GM19452 (cell line): Measurements from ENCODE around the gene PRSS38.

Experiments
- ATAC-seq: cut with Tn5 transposase; IDR thresholded peaks from one replicate; pipeline ENCODE4 v1.9.1; 2021; ENCODE audit not compliant: unreplicated experiment

PRSS38 gene

DNA sequence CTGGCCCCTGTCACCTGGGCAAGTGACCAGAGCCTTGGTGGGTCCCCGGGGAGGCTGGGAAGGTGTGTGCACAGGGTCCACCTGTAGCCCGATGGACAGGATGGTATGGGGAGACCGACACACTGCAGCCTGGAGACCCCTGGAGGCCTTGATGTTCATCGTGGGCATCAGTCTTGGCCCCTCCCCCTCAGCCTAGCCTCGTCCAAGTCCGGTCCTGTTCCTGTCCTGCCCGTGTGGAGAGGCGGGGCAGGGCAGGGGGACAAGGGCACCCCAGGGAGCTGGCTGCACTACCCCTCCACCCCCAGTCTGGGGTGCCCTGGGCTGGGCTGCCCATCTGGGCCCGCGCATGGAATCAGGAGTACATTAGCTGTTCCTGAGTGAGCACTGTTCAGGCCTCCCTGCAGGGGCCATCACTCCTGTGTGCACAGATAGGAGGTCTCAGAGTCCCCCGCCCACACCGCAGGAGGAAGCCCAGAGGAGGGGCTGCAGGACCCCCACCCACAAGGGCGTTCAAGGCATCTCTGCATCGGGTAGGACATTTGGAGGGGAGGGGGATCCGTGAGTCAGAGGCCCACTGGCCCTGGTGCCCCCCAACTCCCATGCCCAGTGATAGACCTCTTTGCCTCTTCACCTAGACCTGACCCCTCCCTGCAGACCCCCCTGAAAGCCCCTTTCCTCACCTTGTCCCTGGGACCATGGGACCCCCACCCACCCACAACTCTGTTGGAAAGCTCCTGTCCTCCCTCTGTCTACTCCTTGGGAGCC, 69.1 kb downstream of the PRSS38 start:
- ATAC-seq = no peak

DNA sequence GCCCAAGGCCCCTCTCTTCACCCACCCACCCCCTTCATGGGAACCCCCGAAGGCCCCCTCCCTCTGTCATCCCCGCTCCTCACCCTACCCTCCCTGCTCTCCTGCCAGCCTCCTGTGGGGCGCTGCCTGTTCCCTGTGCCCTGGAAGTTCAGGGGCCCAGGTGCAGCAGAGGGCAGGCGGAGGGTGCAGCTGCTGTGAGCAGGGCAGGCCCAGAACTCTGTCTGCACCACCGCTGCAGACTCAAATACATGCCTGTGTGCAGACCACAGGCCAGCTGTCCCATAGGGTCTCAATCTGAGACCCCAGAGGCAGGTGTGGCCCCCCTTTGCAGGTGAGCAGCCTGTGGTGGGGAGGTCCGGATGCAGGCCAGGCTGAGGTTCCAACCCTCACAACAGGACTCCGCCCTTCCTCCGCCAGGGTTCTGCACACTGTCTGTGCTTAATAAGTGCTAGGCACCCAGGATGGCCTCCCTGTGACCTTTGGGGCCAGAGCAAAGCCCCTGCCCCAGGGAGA, 69.7 kb downstream of the PRSS38 start:
- ATAC-seq = no peak

DNA sequence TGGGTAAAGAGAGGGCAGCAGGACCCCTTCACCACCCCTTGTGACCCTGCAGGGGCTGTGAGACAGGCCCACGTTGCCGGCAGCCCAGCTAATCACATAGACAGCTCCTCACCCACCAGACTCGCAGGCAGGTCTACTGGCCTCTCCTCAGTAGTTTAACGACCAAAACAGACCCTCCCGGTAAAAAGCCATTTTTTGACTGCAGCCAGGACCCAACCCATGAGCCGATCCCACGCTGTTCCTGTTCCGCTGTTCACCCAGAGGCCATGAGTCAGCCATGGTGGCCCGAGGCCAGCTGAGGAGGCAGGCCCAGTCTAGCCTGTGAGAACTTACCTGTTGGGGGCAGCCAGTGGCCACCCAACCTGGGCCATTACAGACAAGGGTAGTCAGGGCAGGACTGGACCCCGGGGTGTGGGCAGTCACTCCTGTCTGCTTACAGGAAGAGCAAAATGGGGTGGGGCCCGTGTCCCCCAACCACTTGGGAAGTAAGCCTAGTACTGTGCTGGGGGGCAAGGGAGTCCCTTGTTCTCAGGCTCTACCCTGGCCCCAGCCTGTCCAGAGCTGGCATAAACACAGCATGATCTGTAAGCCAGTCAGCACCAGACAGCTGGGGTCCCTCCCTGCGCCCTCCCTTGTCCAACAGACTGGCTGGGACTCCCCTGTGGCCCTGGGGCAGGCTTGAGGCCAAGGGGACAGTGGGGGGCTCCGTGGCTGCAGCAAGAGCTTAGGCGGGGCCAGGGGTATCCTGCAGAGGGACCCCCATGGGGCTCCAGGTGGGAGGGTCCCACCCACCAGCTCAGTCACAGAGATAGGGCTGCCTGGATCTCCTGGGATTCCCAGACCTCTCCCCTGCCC, 70.4 kb downstream of the PRSS38 start:
- ATAC-seq = no peak

DNA sequence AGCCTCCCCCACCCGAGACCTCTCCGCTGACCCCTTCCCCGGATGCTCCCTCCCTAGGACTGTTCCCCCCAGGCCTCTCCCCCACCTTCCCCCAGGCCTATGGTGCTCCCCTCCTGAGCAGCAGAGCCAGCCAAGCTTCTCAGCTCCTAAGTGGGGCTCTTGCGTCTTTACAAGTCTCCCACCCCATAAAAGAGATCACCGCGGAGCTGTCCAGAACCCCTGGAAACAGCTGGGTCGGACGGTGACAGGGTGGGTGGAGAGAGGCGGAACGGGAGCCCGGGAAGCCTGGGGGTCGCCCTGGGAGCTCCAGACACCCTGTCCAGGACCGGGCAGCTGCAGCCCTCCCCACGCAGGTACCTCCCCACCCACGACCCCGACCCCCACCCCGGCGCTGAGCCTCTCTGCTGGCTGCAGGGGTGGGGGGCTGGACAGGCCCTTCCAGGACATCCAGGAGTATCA, 71.1 kb downstream of the PRSS38 start:
- no peak for ATAC-seq

DNA sequence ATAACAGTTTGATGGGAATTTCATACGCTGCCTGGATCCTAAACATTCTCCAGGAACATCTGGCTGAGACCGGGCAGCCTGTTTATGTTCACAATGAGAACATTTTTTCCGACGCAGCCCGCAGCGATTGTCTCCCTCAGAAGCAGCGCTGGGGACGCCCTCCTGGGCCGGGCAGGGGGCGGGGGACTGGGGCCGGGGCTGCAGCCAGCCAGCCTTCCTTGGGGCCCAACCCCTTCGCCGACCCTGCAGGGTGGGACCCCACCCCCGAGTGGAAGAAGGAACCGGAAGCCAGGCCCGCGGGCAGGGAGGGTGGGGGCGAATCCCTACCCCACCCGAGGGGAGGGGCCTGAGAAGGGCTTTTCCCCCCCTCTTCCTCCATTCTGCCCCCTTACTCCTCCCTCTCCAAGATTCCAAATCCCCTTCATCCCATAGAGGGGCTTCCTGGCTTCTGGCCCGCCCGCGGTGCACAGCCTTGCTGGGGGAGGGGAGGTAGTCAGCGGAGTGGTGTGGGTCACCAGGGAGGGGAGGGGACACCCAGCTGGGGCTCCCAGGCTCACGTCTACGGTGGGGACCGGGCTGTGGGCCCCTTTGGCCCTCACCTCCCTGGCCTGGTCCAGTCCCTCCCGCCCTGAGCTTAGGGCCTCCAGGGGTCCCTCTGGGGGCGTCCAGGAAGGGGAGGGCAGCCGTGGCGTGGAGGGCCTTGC, 71.7 kb downstream of the PRSS38 start:
- no peak for ATAC-seq

DNA sequence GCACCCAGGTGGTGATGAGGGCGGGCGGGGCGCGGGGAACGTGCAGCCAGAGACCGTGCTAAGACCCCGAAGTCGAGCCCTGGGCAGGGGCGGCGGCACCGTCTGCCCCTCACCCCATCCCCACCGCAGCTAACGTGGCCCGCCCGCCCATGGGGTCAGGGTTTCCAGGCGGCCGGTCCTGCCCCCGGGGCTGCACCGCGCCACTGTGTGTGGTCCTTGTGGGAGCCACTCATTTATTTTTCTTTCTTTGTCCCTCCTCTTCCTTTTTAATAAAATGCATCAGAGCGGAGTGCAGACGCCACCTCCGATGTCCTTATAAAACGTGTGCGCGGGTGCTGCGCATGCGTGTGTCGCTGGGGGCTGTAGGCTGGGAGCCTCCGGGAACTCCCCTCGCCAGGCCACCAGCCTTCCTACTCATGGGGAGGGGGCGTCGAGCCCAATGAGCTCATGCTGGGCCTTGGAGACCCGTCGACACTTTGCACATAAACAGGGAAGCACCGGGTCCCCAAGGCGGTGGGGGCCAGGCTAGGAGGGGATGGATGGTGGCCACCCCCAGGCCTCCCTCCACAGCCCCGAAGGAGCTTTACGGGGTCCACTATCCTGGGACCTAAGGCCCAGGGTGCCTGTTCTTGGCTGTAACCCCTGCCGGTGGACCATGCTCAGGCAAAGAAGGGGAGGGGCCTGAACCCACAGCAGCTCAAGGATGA, 72.4 kb downstream of the PRSS38 start:
- ATAC-seq = no peak

DNA sequence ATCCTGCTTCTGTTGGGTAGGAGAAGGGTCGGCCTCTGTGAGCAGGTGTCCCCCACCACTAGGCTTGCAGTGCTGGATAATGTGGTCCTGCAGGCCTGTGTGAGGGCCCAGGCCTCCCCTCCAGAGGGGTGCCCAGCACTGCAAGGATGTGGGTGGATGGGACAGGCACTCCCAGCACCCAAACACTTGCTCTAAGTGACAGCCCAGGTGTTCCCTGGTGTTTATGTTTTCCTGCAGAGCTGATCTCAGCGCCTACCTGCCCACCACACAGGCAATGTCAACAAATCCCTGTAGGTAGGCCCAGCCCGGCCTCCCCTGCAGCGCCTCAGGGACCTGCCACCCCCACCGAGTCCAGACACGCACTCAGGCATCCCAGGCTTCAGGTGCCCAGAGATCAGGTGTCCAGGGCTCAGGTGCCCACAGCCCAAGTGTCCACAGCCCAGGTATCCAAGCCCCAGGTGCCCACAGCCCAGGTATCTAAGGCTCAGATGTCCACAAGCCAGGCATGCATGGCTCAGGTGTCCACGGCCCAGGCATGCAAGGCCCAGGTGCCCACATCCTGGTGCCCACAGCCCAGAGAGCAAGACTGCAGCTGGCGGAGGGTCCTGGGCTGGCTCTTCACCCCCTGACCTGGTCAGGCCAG, 73.0 kb downstream of the PRSS38 start:
- ATAC-seq = no peak

DNA sequence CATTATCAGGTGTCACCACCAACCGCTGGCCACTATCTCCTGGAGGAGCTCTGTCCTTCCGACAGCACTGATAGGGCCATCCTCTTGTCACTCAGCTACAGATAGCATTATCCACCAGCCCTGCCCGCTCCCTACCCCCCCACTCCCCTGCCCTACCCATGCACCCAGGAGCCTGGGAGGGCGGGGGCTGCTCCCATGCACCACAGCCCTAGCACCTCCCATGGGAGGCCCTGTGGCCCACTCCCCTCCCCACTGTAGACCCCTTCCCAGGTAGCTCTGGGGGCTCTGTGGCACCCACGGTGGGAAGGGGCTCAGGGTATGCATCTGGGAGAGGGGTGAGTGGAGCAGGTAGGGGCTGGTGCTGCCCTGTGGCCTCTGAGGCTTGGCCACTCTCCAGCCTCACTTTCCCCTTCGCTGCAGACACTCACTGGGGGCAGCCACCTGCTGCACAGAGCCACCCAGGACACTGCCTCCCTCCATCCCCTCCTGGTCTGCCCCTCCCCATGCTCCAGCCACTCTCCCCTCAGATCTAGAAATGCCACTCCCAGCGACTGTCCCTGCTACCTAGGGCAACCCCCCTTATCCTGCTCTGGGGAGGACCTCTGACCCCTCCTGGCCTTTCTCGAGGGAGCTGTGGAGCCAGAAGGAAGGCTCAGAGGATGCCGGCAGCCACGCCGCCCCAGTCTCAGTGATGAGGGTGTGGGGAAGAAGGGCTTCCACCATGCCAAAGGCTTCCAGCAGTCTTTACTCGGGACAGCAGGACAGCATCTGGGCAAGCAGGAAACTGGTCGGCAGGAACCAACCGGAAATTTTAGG, 73.8 kb downstream of the PRSS38 start:
- no peak for ATAC-seq

DNA sequence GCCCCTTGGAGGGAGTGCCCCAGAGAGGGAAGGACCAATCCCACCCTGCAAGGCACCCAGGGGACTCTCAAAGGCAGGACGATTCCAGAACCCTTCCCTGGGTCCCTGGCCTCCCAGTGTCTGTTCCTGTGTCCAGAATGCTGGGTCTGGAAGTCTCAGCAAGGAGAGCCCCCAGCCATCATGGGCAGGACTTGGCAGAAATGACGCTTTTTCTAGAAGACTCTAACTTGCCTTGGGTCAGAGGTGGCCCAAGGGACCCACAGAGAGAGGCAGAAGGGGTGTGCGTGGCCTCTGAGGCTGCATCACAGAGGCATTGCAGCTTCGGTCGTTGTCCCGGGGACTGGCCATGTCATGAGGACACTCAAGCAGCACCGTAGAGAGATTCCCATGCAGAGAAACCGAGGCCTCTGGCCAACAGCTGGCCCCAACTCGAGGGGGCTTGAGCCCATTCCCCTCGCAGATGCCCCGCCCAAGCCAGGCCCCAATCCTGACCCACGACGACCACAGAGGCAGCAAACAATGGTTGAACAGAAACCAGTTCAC, 74.5 kb downstream of the PRSS38 start:
- no peak for ATAC-seq

DNA sequence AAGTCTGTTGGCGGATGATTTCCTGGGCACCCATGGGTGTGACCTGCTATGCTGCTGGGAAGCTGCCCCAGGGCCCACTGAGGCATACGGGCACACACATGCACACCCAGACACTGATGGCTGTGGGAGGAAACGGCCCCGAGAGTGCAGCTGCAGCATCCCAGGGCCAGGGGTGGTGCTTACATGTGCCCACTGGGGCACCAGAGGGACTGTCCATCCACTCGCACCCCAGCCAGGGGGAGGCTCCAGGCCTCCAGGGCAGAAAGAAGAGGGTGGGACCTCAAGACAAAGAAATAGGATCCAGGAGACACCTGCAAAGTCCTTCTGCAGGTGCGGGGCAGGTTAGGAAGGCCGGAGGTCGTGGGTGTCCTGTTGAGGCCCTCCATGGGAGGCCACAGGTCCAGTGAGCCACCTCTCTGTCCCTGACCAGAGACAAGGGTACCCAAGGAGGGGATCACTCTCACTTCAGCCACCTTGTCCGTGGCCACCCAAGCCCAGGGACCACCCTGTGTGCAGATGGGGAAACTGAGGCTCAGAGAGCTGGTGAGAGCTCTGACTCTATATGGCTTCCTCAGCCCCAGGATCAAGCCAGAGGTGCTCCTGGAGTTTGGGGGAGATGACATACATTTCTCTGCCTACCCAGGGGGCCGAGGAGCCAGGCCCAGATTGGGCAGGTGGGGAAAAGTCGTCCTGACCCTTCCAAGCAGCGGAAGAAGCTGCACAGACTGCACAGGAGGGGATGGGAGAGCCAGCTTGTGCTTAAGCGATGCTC, 75.2 kb downstream of the PRSS38 start:
- no peak for ATAC-seq

DNA sequence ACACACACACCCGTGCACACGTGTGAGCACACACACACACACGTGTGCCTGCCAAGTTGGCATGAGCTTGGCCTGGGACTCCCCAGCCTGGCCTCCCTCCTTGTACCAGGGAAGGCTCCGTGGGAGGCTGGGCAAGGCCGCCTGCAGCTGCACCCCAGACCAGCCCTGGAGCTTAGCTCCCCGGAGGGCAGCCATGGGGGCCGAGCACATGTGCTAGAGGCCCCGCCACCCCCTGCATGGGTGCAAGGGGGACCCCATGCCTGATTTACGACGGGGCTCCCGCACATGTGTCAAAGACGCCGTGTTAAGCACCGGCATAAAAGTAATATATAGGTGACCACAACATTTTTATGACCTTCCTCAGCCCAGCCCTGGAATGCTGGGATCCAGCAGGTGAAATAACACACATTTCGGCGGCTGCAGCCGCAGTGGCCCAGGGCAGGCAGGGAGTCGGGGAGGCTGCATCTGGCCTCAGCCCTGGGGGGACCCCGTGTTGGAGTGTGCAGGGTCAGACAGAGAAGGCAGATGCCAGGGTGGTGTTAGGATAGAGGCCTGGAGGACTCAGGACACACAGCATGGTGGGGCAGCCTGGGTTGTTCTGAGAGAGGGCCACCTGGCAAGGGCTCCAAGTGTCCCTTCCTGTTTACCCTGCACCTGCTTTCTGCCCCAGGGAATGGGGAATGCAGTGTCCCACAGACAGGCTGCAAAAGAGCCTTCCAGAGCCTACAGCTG, 75.9 kb downstream of the PRSS38 start:
- ATAC-seq = no peak

DNA sequence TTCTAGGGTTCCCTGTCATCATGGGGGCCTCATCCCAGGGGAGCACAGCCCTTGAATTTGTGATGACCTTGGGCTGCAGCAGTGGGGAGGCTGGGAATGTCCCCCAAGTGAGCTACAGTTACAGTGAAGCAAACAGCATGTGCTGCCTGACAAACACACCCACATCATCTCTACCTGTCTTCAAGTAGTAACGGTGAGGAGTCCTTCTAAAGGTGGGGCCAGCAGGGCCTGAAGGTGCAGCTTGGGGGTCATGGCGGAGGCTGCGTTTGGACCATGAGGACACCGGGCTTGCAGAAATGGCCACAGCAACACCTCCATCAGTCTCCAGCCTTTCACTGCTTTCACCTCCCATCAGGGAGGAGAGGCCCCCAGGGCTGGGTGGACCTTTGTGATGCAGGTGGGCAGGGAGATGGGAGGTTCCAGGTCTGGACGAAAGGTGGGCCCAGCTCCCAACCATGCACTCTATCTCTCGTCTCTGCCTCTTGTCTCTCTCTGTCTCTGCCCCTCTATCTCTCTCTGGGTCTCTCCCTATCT, 76.5 kb downstream of the PRSS38 start:
- ATAC-seq = no peak

DNA sequence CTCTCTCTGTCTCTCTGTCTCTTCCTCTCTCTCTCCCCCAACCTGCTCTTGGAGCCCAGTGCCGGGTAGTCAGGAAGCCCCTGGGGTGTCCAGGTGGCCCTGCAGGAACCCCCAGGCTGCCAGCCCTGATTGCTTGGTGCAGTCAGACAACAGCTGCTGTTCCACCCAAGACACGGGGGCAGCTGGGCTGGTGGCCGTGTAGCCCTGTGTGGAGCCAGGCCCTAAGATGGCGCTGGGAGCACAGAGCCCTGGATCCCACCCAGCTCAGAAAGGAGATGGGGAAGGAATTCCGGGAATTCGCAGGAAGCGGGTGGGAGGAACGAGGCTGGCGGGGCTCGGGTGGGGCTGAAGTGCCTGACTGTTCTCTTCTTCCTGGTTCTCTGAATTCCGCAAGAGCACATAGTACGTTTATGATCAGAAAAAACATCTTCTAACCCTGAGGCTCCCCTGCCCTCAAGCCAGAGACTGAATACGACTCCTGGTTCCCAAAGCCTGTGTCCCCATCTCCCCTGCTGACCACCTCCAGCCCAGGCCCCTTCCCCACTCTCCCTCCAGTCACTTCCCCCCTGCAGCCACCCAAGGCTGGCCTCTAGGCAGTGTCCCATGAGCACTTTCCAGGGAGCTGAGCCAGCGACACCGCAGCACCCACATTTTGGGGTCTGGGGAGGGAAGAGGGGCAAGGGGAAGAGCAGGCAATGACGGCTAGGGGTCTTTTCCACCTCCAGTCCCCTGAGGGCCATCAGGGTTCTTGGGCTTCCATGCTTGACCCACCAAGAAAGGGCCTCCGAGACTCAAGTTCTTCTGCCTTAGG, 77.2 kb downstream of the PRSS38 start:
- ATAC-seq = no peak

DNA sequence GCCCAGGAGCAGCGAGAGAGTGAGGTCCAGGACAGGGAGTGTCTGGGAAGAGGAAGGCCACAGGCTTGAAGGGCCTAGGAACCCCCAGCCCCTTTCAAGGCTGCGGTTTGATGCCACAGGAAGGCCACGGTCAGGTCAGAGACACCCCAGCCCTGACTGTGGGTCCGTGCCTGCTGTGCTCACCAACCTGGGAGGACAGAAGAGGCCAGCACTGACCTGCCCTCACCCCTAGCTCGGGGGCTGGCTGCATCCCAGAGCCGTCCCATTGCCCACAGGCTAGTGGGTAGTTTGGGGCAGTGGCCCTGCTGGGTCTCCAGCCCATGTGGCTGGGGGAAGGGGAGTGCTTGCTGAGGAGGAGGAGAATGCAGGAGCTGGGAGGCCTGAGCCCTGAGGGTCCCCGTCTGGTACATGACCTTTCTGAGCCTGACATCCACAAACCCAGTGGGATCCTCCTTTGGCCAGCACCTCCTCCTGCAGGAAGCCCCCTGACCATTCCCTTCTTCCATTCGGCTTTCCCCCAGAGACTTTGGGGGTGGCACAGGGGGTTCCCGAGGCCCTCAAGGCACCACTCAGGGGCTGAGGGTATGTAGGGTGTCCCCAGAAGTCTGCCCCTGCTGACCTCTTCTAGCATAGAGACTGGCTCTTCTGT, 77.9 kb downstream of the PRSS38 start:
- no peak for ATAC-seq

DNA sequence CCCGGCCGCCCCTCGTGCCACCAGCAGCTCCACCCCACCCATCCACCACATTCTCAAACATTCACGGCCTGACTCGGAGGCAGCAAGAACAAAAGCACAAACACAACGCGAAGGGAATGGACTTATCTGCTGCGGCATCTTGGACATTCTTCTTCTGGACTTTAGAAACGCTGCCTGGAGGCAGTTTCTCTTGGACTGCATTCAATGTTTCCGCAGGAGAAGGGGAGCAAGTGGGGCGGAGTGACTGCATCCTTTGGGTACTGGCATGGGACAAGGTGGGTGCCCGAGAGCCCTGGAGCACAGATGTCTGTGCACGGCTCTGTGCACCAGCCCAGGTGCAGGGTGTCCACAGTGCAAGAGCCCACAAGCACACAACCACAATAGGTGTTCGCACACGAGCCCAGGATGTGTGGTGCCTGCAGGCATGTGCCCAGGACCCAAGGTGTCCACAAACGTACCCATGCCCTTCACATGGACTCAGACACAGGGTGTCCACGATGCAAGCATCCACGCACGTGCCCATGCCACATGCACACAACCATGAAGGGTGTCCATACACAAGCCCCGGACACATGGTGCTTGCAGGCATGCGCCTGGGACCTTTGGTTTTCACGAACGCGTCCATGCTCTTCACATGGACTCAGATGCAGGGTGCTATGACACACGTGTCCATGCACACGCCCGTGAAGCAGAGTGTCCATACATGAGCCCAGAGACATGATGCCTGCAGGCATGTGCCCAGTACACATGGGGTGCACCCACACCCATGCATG, 78.7 kb downstream of the PRSS38 start:
- ATAC-seq = no peak
